GM18502 (cell line): ENCODE results near the gene MGA.
"Not testable (repeated sequence)": the region's sequence is repeated elsewhere in the genome, so short reads cannot be mapped to it uniquely, and the experiment has no call there.

Experiments
- ATAC-seq: cut with Tn5 transposase; IDR thresholded peaks from one replicate; pipeline ENCODE4 v1.9.1; 2021; ENCODE audit warnings: mild to moderate bottlenecking; ENCODE audit not compliant: unreplicated experiment, poor library complexity

The MGA gene

DNA sequence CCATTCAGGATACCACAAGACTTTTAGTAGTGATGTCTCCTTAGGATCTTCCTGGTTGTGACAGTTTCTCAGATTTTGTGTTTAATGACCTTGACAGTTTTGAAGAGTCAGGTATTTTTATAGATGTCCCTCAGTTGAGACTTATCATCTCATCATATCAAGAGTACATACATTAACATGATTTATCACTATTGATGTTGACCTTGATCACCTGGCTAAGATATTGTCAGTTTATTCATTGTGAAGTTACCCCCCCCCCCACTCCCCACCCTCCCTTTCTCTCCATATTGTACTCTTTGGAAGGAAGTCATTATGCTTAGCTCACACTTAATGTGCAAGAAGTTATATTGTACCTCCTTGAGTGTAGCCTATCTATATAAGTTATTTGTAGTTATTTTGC, 42.9 kb downstream of the MGA start:
- ATAC-seq = no peak

DNA sequence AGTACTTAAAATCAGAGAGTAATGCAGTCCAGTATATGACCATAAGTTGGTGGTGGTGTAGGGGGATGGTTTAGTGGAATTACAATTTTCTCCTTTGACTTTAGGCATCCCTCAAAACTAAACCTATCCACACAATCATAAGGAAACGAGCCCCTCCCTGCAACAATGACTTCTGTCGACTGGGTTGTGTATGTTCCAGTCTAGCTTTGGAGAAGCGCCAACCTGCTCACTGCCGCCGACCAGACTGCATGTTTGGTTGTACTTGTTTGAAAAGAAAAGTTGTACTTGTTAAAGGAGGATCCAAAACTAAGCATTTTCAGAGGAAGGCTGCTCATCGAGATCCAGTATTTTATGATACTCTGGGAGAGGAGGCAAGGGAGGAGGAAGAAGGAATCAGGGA, 52.8 kb downstream of the MGA start:
- no peak for ATAC-seq

GRCh38 chr15:41714291-41714690, 54.1 kb downstream of the MGA start:
- no peak for ATAC-seq

DNA sequence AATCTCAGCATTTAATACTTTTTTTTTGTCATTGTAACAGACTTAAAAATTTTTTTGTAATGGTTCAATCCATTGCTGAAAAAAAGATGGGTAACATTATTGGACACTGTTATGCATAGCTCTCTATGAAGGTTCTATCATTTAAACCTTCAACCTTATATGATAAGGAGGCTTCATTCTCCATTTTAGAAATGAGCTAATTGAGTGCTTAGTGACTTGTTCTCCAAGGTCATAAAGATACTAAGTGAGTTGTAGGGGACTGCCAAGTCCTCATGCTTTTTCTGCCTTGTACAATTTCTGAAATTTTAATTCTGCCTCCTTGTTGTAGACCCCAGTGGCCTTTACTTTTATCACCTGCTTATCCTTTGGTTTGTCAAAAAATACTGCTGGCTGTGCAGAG, 56.7 kb downstream of the MGA start:
- no peak for ATAC-seq

DNA sequence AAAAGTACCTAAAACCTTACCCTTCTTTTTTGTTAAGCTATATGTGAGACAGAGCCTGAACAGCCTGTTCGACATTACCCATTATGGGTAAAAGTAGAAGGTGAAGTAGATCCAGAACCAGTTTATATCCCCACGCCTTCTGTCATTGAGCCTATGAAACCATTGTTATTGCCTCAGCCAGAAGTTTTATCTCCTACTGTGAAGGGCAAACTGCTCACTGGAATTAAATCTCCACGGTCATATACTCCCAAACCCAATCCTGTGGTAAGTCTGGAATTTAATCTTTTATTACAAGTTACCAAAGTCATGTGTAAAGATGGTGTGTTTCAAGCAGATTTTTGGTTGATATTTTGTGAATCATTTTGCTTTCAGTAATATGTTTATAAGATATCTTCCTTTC, 66.9 kb downstream of the MGA start:
- ATAC-seq = no peak

DNA sequence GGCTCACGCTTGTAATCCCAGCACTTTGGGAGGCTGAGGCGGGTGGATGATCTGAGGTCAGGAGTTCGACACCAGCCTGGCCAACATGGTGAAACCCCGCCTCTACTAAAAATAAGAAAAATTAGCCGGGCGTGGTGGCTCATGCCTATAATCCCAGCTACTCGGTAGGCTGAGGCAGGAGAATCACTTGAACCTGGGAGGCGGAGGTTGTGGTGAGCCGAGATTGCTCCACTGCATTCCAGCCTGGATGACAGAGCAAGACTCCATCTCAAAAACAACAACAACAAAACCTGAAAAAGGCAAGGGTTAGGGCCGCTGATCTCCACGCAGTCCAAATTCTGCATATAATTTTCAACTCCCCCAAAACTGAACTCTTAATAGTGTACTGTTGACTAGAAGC, 67.9 kb downstream of the MGA start:
- ATAC-seq = not testable (repeated sequence)

DNA sequence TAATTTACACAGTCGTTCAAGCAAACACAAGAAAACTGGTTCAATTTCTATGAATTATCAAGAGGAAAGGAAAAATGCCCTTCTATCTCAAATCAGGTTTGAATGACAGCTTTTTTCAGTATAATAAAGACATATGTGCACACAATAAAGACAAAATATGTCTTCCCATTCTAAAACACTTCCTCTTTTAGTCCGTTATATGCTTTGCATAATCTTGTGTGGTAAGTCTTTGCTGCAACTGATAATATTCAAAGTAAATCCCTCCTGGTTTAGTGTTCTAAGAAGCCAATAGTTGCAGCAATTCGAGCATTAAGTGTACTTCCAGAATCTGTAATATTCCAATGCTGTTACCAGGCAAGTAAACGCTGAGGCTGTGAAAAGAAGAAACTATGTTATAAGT, 70.3 kb downstream of the MGA start:
- ATAC-seq = no peak

GRCh38 chr15:41732483-41732882, 72.3 kb downstream of the MGA start:
- no peak for ATAC-seq

GRCh38 chr15:41734079-41734478, 73.9 kb downstream of the MGA start:
- ATAC-seq = no peak

- no peak for ATAC-seq
These were observed 74.8 kb downstream of the MGA start for GRCh38 chr15:41735046-41735445.

DNA sequence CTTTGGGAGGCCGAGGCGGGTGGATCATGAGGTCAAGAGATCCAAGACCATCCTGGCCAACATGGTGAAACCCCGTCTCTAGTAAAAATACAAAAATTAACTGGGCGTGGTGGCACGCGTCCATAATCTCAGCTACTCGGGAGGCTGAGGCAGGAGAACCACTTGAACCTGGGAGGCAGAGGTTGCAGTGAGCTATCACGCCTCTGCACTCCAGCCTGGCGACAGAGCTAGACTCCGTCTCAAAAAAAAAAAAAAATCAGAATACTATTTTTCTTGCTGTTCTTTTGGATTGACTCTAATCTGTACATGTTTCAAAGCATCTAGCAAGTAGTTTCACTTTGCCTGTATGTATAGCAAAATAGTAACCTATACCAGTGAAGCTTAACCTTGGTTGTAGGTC, 75.3 kb downstream of the MGA start:
- not testable (repeated sequence) for ATAC-seq

- no peak for ATAC-seq
These were observed 86.6 kb downstream of the MGA start for GRCh38 chr15:41746802-41747201.

DNA sequence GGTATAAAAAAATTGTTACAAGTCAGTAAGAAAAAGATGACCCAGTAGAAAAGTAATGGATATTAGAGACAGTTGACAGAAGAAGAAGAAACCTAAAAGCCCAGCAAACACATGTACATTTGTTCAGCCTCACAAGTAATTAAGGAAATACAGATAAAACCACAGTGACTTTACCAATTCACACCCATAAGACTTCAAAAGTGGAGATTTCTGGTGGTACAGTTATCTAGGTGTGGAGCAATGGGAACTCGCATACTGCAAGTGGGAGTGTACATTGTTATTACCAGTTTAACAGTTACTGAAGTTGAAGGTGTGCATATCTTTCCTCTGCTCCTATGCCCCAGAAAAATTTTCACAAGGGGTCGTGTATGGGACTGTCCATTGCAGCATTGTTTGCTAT, 96.0 kb downstream of the MGA start:
- ATAC-seq = no peak

GRCh38 chr15:41772720-41773331, 112.6 kb downstream of the MGA start:
- no peak for ATAC-seq

DNA sequence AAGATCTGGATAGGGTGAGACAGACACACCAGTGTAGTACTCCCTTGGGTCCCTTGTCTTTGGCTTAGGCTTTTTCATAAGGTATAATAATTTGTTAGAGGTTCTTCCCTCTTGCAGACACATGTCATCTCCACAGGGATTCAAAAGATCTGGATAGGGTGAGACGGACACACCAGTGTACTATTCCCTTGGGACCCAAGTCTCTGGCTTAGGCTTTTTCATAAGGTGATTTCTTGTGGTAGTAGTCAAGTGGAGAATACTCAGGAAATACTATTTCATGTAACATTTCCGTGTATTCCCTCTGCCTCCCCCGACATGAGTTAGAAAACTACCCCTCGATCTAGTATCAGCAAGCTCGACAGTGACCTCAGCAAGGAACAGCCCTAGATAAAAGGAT, 113.1 kb downstream of the MGA start:
- no peak for ATAC-seq

- peak; percentile 2 for ATAC-seq
These were observed 113.5 kb downstream of the MGA start for GRCh38 chr15:41773729-41774061.

GRCh38 chr15:41774062-41774881, 114.1 kb downstream of the MGA start, which contains the start of gene MAPKBP1:
MAPKBP1 (plus strand) TSS chr15:41774484; CDS start chr15:41775276, 792 bp downstream.
- ATAC-seq = peak; percentile 85

DNA sequence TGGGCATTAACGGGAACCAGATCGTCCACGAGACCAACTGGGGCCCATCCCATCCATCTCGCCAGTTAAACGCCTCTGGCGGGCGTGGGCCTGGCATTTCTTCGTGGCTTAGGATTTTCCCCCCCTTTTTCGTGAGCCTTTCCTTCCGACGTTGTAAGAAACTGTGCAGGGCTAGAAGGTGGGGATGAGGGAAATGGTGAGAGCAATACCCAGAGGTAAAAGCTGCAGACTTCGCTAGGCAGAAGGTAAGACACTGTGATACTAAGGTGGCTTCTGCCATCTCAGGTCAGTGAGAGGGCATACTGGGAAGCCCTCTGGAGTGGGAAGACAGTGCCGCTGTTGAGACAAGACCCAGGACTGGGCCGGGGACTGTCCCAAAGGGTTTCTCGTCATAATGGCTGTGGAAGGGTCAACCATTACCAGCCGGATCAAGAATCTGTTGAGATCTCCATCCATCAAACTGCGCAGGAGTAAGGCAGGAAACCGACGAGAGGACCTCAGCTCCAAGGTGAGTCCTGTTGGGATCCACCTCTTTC, 114.7 kb downstream of the MGA start:
- no peak for ATAC-seq

DNA sequence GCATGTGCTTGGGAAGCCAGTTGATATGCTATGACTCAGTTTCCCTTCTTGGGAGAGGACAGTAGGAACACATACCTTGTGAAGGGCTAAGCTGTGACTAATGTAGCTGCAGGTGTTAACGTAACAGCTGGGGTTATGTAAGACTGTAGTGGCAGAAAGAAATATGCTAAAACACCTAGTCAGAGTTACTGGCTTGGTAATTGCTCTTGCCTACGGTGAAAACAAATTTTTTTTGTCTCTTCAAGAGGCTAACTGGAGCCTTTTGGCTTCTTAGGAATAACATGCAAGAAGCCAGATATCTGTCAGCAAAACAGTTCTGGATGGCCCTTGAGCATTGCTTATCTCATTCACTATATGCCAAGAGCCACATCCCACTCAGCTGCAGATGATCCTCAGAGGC, 115.4 kb downstream of the MGA start:
- no peak for ATAC-seq

DNA sequence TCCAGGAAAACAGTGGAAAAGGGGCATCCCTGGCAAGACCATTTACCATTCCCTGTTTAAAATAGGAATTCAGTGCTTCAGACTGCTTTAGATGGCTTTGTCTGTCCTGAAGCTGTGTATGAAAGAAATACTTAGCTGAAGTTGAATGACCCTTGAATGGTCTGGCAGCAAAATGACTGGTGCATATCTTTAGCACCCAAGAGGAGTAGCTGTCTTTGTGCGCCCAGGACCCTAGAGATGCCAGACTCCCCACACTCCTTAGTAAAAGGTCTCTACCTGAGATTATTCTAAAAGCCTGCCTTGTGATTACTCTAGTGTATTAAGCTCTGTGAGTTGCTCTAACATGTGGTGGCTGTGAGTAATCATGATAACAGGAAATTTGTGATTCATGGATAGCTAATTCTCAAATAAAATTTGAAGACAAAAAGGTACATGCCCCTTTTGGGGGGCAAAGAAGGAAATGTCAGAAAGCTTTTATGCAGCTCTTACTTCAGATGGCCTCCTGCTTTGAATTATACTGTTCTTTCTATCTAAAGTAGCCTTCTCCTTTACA, 117.3 kb downstream of the MGA start:
- no peak for ATAC-seq

- ATAC-seq = no peak
These were observed 118.3 kb downstream of the MGA start for GRCh38 chr15:41778521-41778920.
